A549 (cell line): ENCODE data around the gene MAML2. TPM values are rescaled to one million over a fixed set of nuclear protein-coding genes. Genes with fewer than 3 reads are reported as not detected.

Source experiments
- ATAC-seq, 2 experiments: fragments of 200-7000 bp in 1 of 2; fragments of >200 bp in 1 of 2; cut with Nextera tagmentation in 1 of 2; cut with Tn5 transposase in 1 of 2; 3 replicates each; pipeline versions ENCODE4 v1.8.0 to v1.9.1; 2018 to 2020; ENCODE audit warnings: mild to moderate bottlenecking in 1 of 2, moderate library complexity in 1 of 2
- CTCF ChIA-PET: fragments of 300-600 bp; sonication (Branson Sonifier 250); formaldehyde crosslinking; extraction: SDS; loops from one replicate; lab custom pipeline; 2021; ENCODE audit warnings: antibody characterized with exemption, inconsistent platforms; lab: Yijun Ruan, JAX
- POLR2A ChIA-PET: fragments of 350-600 bp; formaldehyde crosslinking; extraction: SDS; loops from one replicate; lab custom pipeline; 2021; ENCODE audit warnings: antibody characterized with exemption, inconsistent platforms; lab: Yijun Ruan, JAX
- DNase-seq, 2 experiments: peaks; one replicate each; pipeline versions ENCODE4 v3.0.0 to v3.0.0-alpha.2; 2011 to 2016; ENCODE audit warnings: low read depth in 1 of 2, low spot score in 1 of 2
- FAIRE-seq: peaks from 2 replicates; lab custom pipeline; 2011; peaks lifted over from hg19 to GRCh38; lab: Jason Lieb, UNC
- H3K27ac ChIP-seq, 2 experiments: fragments of >200 bp; sonication (Bioruptor Twin); formaldehyde crosslinking; 3 replicates each; pipeline ENCODE4 v1.5.1; 2016 to 2017
- H3K4me1 ChIP-seq: fragments of >200 bp; sonication (Bioruptor Twin); formaldehyde crosslinking; 3 replicates; pipeline ENCODE4 v1.6.1; 2016
- H3K4me2 ChIP-seq: fragments of >200 bp; sonication (Bioruptor Twin); formaldehyde crosslinking; 3 replicates; pipeline ENCODE4 v1.6.1; 2016
- H3K4me3 ChIP-seq: fragments of >200 bp; sonication (Bioruptor Twin); formaldehyde crosslinking; 3 replicates; pipeline ENCODE4 v1.5.1; 2016
- H3K9me3 ChIP-seq: fragments of >200 bp; sonication (Bioruptor Twin); formaldehyde crosslinking; 3 replicates; pipeline ENCODE4 v1.6.1; 2016
- BCL3 ChIP-seq: fragments of >200 bp; sonication (Bioruptor Twin); formaldehyde crosslinking; IDR thresholded peaks from 3 replicates; pipeline ENCODE4 v1.6.1; 2016
- CHD4 ChIP-seq: fragments of 200-600 bp; sonication (generic); IDR thresholded peaks from 2 replicates; pipeline ENCODE4 v1.6.1; 2016; ENCODE audit warnings: antibody characterized with exemption, mild to moderate bottlenecking, borderline replicate concordance
- CTCF ChIP-seq: fragments of >200 bp; sonication (Bioruptor Twin); formaldehyde crosslinking; IDR thresholded peaks from 3 replicates; pipeline ENCODE4 v1.5.1; 2016
- EHF ChIP-seq: fragments of 250-450 bp; sonication (Bioruptor Pico); IDR thresholded peaks from 2 replicates; pipeline ENCODE4 v1.5.0; 2020; ENCODE audit warnings: mild to moderate bottlenecking
- ELK1 ChIP-seq: fragments of 150-350 bp; IDR thresholded peaks from 2 replicates; pipeline ENCODE4 v1.6.1; 2014; ENCODE audit warnings: low read depth, mild to moderate bottlenecking, low read length
- ESRRA ChIP-seq: fragments of 150-350 bp; IDR thresholded peaks from 2 replicates; pipeline ENCODE4 v1.6.1; 2014; ENCODE audit warnings: mild to moderate bottlenecking, low read length, borderline replicate concordance
- FOSB ChIP-seq: fragments of 250-450 bp; sonication (Bioruptor Pico); IDR thresholded peaks from 2 replicates; pipeline ENCODE4 v1.5.0; 2020; ENCODE audit warnings: mild to moderate bottlenecking, moderate library complexity
- FOXS1 ChIP-seq: fragments of 250-450 bp; sonication (Bioruptor Pico); IDR thresholded peaks from 2 replicates; pipeline ENCODE4 v1.5.0; 2020; ENCODE audit warnings: mild to moderate bottlenecking, moderate library complexity
- GATA3 ChIP-seq: IDR thresholded peaks from 2 replicates; pipeline ENCODE4 v1.6.1; 2012; ENCODE audit warnings: borderline replicate concordance
- HES2 ChIP-seq: fragments of >200 bp; sonication (Bioruptor Twin); formaldehyde crosslinking; IDR thresholded peaks from 2 replicates; pipeline ENCODE4 v1.6.1; 2016
- HEYL ChIP-seq: fragments of 250-450 bp; sonication (Bioruptor Pico); IDR thresholded peaks from 2 replicates; pipeline ENCODE4 v1.8.0; 2021; ENCODE audit warnings: mild to moderate bottlenecking, moderate library complexity
- HOXB5 ChIP-seq: fragments of 250-450 bp; sonication (Bioruptor Pico); IDR thresholded peaks from 2 replicates; pipeline ENCODE4 v1.5.0; 2020; ENCODE audit warnings: mild to moderate bottlenecking, moderate library complexity
- JUN ChIP-seq, 2 experiments: fragments of >200 bp; sonication (Bioruptor Twin); formaldehyde crosslinking; IDR thresholded peaks; 2 replicates in 1 of 2; 3 replicates in 1 of 2; pipeline ENCODE4 v1.6.1; 2016 to 2017
- KDM5A ChIP-seq: fragments of 200-600 bp; sonication (generic); IDR thresholded peaks from 2 replicates; pipeline ENCODE4 v1.6.1; 2016; ENCODE audit warnings: antibody characterized with exemption, mild to moderate bottlenecking
- NFE2L2 ChIP-seq: fragments of 150-350 bp; conservative IDR thresholded peaks from 2 replicates; pipeline ENCODE4 v1.6.1; 2014; ENCODE audit warnings: low read length
- NPAS2 ChIP-seq: fragments of 250-450 bp; sonication (Bioruptor Pico); IDR thresholded peaks from 2 replicates; pipeline ENCODE4 v1.8.0; 2022; ENCODE audit warnings: mild to moderate bottlenecking, moderate library complexity, borderline replicate concordance
- POLR2AphosphoS2 ChIP-seq: conservative IDR thresholded peaks from 2 replicates; pipeline ENCODE4 v1.6.1; 2012; ENCODE audit warnings: low read length, improper control_type of control experiment, inconsistent platforms
- RARB ChIP-seq: fragments of 250-450 bp; sonication (Bioruptor Pico); IDR thresholded peaks from 2 replicates; pipeline ENCODE4 v1.8.0; 2021; ENCODE audit warnings: mild to moderate bottlenecking, moderate library complexity
- RCOR1 ChIP-seq: fragments of 150-350 bp; IDR thresholded peaks from 2 replicates; pipeline ENCODE4 v1.6.1; 2014; ENCODE audit warnings: antibody characterized with exemption, low read length, low read depth
- REST ChIP-seq: fragments of 200-600 bp; sonication (generic); IDR thresholded peaks from 2 replicates; pipeline ENCODE4 v1.6.1; 2016; ENCODE audit warnings: antibody characterized with exemption, mild to moderate bottlenecking, moderate library complexity
- RFX5 ChIP-seq: fragments of 450-650 bp; IDR thresholded peaks from 2 replicates; pipeline ENCODE4 v1.7.1; 2014; ENCODE audit warnings: antibody characterized with exemption, mild to moderate bottlenecking, moderate library complexity
- RNF2 ChIP-seq: fragments of 200-600 bp; sonication (generic); IDR thresholded peaks from 2 replicates; pipeline ENCODE4 v1.6.1; 2016; ENCODE audit warnings: low read depth, mild to moderate bottlenecking, antibody characterized with exemption, moderate library complexity, borderline replicate concordance
- SMC3 ChIP-seq: fragments of >200 bp; sonication (Bioruptor Twin); formaldehyde crosslinking; IDR thresholded peaks from 3 replicates; pipeline ENCODE4 v1.6.1; 2018; ENCODE audit warnings: inconsistent platforms
- ZNF302 ChIP-seq: fragments of 250-450 bp; sonication (Bioruptor Pico); IDR thresholded peaks from 2 replicates; pipeline ENCODE4 v1.9.0; 2021; ENCODE audit warnings: inconsistent platforms, mild to moderate bottlenecking, moderate library complexity
- WGBS: methylation state at CpG from one replicate; pipeline ENCODE4 v1.1.6; 2017; ENCODE audit errors: missing lambda C conversion rate; 5-methylcytosine and 5-hydroxymethylcytosine counted together
- polyA plus RNA-seq, 4 experiments: library from polyadenylated mRNA; depleted of rRNA in 3 of 4; stranded (reverse); fragments of >200 nt; fragmentation: RNase III in 1 of 4; extraction: RNeasy Plus Mini Kit Qiagen cat#74134 plus additional on column Dnase treatment in 1 of 4; gene quantifications; 2 replicates in 3 of 4; 3 replicates in 1 of 4; pipeline ENCODE4 v1.2.3, GENCODE V29; 2011 to 2017

MAML2 gene
- polyA plus RNA-seq, 2 of the 4 experiments (the other 2 are of a cell fraction): 1.5 to 2.5 TPM

GRCh38 chr11:96356848-96357247 is 13.9 kb upstream of the MAML2 start:
- CTCF ChIA-PET: interaction anchor here (1.2 kb wide), 1 partner anchor 13 kb away, joined by 4 read pairs; the partner anchor contains the start of gene MAML2
- POLR2A ChIA-PET: no interaction called here
- TF ChIP-seq BCL3 (no peak), POLR2AphosphoS2 (no peak), GATA3 (no peak), RARB (CRISPR knock-in tag) (no peak), CTCF (no peak), JUN (IDR thresholded peaks at IDR 0.05) (no peak), REST (no peak), FOXS1 (CRISPR knock-in tag) (no peak), EHF (CRISPR knock-in tag) (no peak)
- H3K4me1 ChIP-seq: peaks cover 6% of the 10 kb centered on the region; the same call in 2 of the 3 replicates
- no peak overlapping the region for H3K4me2 ChIP-seq
- H3K4me3 ChIP-seq: no peak overlapping the region
- DNase-seq (no peak), ATAC-seq (no peak), FAIRE-seq (no peak)
- no peak overlapping the region for H3K27ac ChIP-seq
- no peaks in the 10 kb centered on the region for H3K9me3 ChIP-seq
- WGBS: 91% methylated on average over 4 of the region's 4 CpGs

- Histone ChIP-seq H3K4me1 (peaks cover 31% of the 10 kb centered on the region), H3K9me3 (no peaks in the 10 kb centered on the region), H3K4me3 (peak overlapping the region; percentile 74), H3K27ac (peak overlapping the region; percentile 83 to 85), H3K4me2 (peak overlapping the region; percentile 93)
- WGBS: 4% methylated on average over 12 of the region's 13 CpGs
- ChIA-PET CTCF (interaction anchor here (0.6 to 6.9 kb wide), 68 partner anchors 7 to 551 kb away, joined by 3 to 51 read pairs (median 5); partner anchors contain the start of genes CCDC82 and JRKL), POLR2A (interaction anchor here (0.6 to 1.5 kb wide), 13 partner anchors 32 to 1162 kb away, joined by 3 to 14 read pairs (median 3); partner anchors contain the start of genes FAM76B and MTMR2)
- no peak for DNase-seq
- FAIRE-seq: no peak
- ATAC-seq: peak; percentile 10 to 17; a peak in 4 of 6 replicates
- TF ChIP-seq NFE2L2 (no peak), KDM5A (no peak), SMC3 (no peak), CHD4 (no peak), RCOR1 (no peak), HES2 (no peak), ZNF302 (CRISPR knock-in tag) (no peak), CTCF (no peak), HEYL (CRISPR knock-in tag) (no peak), FOSB (CRISPR knock-in tag) (no peak), RNF2 (no peak), ELK1 (no peak), POLR2AphosphoS2 (no peak), NPAS2 (no peak), HOXB5 (no peak), RFX5 (no peak), ESRRA (no peak)
Observed at GRCh38 chr11:96342014-96342960, 708 bp downstream of the MAML2 start.
